HPDE6-E6E7 (cell line): Measurements from ENCODE around the gene ROGDI.
"Not testable (repeated sequence)": the region's sequence is repeated elsewhere in the genome, so short reads cannot be mapped to it uniquely, and the experiment has no call there.

Experiments
- DNase-seq: peaks from one replicate; pipeline ENCODE4 v3.0.0; 2011; ENCODE audit warnings: missing footprints; ENCODE audit errors: extremely low spot score

The ROGDI gene

DNA sequence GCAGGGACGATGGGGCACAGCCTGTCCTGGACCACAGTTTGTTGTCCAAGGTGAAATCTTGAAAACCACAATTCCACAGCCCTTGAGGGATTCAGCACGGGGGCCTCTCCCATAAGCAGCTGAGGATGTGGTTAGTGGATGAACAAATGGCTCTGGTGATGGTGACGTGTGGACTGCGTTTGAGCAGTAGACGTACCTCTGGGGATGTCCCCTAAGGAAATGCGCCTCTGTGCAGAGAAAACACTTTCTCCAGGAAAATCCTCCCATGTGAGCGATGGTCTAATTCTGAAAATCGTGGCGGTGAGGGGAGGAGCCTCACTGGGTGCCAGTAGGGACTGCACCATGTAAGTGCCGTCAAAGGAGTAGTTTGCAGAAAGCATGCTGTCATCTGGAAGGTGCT, 11.6 kb downstream of the ROGDI start:
- no peak for DNase-seq

DNA sequence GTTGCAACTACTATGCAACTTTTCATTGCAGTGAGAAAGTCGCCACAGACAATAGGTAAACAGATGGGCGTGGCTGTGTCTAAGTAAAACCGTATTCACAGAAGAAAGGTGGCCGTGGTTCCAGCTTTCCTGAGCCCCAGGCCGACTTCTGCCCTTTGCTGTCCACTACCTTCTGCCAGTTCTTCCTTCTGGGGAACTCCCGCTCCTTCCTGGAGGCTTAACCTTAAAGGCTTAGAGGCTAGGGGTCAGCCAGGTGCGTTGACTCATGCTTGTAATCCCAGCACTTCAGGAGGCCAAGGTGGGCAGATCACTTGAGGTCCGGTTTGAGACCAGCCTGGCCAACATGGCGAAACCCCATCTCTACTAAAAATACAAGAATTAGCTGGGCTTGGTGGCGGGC, 12.2 kb downstream of the ROGDI start:
- DNase-seq = no peak

DNA sequence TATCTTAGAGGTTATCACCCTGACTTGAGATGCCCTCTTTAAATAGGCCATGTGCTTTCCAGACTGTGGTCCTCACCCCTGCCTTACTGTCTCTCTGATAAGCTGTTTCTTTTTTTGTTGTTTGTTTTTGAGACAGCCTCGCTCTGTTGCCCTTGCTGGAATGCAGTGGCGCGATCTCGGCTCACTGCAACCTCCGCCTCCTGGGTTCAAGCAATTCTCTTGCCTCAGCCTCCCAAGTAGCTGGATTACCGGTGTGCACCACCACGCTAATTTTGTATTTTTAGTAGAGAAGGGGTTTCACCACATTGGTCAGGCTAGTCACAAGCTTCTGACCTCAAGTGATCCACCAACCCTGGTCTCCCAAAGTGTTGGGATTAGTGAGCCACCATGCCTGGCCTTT, 13.5 kb downstream of the ROGDI start:
- no peak for DNase-seq

- DNase-seq = no peak
These were observed 13.9 kb downstream of the ROGDI start for GRCh38 chr16:4788489-4788889.

DNA sequence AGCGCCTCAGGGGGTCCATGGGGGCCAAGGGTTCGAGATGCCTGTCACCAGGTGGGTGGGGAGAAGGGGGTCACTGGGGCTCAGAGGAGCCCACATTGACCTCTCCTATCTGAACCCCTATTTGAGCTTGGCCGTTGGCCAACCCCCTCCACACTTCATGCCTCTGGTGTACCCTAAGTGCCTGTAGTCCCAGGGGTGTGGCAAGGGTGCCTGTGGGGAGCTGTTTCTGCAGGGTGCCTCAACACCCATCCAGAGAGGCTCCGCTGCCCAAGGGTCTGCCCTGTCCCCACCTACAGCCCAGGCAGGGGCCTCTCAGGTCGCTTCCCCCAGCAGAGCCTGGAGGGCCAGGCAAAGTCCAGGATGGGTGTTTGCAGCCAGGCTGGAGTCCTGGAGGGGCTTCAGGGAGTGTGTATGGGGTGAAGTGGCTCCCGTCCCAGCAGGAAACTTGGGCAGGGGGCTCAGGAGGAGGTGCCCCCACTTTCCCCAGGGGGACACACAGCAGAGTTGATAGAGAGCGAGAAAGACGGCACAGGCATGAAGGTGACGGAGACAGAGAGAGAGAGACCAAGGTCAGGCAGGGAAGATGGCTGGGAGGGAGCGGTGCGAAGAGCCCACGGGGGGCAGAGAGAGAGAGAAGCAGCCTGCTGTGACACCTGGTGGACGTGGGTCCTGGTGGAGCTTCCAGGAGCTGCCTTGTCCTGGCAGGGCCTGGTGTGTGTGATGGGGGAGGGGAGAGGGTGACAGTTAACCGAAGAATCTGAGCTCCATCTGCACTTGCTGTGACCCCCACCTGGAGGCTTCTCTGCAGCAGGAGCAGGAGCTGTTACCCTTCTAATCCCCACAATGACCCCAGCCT, 14.6 kb downstream of the ROGDI start, which contains the start of gene SEPTIN12:
Gene SEPTIN12, minus strand, starts transcription at position 719 of the 856 bp plus-strand sequence. Its CDS starts 700 bp downstream, at position 19.
- DNase-seq = no peak

GRCh38 chr16:4787068-4787467, 15.4 kb downstream of the ROGDI start:
- no peak for DNase-seq

- DNase-seq = no peak
These were observed 16.5 kb downstream of the ROGDI start for GRCh38 chr16:4785758-4786433.

DNA sequence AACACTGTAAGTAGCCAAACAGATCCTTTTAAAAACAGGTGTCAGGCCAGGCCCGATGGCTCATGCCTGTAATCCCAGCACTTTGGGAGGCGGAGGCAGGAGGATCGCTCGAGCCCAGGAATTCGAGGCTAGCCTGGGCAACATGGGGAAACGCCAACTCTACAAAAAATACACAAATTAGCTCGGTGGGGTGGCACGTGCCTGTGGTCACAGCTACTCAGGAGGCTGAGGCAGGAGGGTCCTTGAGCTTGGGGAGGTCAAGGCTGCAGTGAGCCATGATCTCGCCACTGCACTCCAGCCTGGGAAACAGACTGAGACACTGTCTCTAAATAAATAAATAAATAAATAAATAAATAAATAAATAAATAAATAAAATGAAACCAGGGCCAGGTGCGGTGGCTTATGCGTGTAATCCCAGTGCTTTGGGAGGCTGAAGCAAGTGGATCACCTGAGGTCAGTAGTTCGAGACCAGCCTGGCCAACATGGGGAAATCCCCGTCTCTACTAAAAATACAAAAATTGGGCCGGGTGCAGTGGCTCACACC, 17.9 kb downstream of the ROGDI start:
- not testable (repeated sequence) for DNase-seq

DNA sequence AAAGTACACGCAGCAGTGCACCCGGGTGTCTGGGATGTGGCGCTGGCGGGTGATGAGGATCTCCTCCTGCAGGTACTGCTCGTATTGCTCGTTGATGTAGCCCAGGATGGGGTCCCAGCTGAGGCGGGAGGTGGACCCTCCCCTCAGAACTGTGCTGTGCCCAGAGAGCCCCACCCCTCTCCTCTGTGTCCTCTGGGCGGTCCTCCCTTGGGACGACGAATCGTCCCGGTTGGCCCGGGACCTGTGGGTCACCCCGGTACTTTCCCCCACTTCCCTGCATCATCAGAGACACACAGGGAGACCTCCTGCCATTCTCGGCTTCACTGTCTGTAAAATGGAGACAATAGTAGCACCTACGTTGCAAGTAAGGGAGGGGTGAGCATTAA, 18.5 kb downstream of the ROGDI start:
- DNase-seq = no peak

GRCh38 chr16:4783251-4783950, 19.0 kb downstream of the ROGDI start:
- no peak for DNase-seq

- no peak for DNase-seq
These were observed 22.2 kb downstream of the ROGDI start for GRCh38 chr16:4780235-4780634.

- no peak for DNase-seq
These were observed 24.4 kb downstream of the ROGDI start for GRCh38 chr16:4778050-4778392.

- DNase-seq = no peak
These were observed 24.9 kb downstream of the ROGDI start for GRCh38 chr16:4777339-4778049.

DNA sequence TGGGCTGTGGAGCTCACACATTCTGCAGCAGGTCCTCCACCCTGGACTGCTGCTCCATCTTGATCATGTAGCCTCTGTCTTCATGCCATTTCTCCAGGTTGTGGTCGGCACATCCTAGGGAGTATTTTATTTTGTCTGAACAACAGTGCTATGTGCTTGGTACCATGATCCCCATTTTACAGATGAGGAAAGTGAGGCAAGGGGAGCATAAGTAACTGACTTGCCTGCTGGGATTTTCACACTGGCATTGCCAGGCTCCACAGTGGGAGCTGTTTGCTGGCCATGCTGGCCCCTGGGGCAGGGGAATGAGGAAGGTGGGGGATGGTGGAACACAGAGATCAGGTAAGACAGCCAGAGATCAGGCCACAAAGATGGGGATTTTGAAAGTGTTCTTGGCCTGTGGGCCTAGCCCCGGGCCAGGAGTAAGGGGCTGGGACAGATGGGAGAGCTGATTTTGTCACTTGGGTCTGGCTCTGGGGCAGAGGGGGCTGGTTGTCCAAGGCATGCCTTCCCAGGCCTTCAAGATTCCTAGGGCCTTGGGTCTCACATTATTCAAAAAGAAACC, 26.2 kb downstream of the ROGDI start:
- no peak for DNase-seq

DNA sequence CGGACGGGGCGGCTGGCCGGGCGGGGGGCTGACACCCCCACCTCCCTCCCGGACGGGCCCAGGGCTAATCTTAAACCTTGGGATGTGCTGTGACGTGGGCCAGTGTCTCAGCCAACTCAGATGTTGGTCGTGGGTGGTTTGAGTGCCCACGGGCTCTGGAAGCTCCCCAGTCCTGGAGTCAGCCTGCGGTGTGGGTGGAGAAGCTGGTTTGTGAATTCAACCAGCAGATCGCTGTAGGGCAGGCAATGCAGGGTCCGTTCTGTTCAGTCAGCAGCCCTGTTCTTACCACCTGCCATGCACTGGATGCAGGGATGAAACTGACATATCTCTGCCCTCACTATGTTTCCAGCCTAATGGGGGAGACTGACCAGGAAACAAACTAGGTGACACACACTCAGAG, 27.4 kb downstream of the ROGDI start:
- DNase-seq = no peak

GRCh38 chr16:4772351-4772750, 30.1 kb downstream of the ROGDI start:
- DNase-seq = no peak

GRCh38 chr16:4771646-4772045, 30.8 kb downstream of the ROGDI start:
- DNase-seq = no peak

- no peak for DNase-seq
These were observed 33.2 kb downstream of the ROGDI start for GRCh38 chr16:4769306-4769638.

DNA sequence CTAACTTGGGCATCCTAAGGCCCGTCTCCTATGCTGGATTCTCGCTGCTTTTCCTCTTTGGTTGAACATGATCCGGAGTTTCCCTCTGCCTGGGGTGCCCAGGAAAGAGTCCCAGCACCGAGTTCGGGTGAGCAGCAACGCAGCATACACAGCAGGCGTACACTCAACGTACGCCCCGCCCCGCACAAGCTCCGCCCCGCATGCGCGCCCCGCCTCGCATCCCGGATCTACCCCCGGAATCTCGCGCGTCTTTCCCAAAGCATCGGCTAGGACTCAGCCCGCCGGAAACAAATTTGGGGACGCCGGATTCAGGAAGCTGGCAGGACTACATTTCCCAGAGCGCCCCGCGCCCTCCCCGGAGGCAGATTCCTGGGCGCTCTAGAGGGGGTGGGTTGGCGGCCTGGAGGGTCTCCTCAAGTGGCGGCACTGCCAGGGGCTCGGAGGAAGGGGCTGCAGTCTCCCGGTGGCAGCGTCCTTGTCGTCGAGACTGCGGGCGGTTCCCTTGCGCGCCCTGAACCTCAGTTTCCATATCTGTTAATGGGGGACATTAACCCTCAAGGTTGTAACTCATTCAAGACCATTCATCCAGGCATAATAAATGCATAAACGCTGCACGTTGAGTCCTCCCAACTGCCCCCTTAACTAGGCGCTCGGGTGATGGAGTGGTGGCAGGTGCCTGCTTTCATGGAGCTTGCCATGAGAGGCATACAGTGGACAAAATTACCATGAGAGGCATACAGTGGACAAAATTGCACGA, 33.7 kb downstream of the ROGDI start:
- DNase-seq = peak; percentile 94

DNA sequence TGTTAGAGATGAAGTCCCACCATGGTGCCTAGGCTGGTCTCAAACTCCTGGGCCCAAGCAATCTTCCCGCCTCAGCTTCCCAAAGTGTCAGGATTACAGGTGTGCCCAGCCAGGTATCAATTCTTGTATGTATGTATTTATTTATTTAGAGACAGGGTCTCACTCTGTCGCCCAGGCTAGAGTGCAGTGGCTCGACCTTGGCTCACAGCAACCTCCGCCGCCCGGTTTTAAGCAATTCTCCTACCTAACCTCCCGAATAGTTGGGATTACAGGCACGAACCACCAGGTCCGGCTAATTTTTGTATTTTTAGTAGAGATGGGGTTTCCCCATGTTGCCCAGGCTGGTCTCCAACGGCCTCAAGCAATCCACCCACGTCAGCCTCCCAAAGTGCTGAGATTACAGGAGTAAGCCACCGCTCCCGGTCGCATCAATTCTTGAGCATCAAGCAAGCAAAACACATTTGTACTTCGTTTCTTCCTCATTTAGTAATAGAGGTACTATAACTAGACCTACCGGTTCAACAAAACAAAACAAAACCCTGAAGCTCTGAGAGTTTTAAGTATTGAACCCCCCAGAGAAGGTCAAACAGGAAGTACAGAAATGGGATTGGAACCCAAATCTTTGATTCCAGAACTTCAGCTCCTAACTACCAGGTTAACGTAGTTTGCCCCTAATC, 34.4 kb downstream of the ROGDI start:
- no peak for DNase-seq
